ENCODE measurements around the gene TPRKB.
A peak's percentile ranks its signal among the peaks of the same experiment; 100 is the strongest.
"Not testable (repeated sequence)": the region's sequence is repeated elsewhere in the genome, so short reads cannot be mapped to it uniquely, and the experiment has no call there.

The TPRKB gene

GRCh38 chr2:73736855-73737779 lies at the start of gene TPRKB:
Gene TPRKB (minus strand): TSS chr2:73737345. CDS start chr2:73734569, 2,776 bp downstream.
- peak; percentile 96 for DNase-seq

GRCh38 chr2:73783883-73784282 lies 46.7 kb upstream of the TPRKB start, which contains the start of gene C2orf78:
Gene C2orf78 (plus strand): TSS chr2:73784183. CDS start chr2:73784310, 127 bp downstream.
- not testable (repeated sequence) for DNase-seq

DNA sequence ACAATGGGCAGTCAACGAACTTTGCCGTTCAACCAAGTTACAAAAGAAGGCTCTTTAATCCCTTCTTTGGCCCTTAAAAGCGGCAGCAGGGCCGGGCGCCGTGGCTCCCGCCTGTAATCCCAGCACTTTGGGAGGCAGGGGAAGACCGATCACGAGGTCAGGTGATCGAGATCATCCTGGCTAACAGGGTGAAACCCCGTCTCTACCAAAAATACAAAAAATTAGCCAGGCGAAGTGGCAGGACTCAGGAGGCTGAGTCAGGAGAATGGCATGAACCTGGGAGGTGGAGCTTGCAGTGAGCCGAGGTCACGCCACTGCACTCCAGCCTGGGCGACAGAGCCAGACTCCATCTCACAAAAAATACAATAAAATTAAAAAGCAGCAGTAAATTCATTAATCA lies 46.3 kb upstream of the TPRKB start:
- not testable (repeated sequence) for DNase-seq

DNA sequence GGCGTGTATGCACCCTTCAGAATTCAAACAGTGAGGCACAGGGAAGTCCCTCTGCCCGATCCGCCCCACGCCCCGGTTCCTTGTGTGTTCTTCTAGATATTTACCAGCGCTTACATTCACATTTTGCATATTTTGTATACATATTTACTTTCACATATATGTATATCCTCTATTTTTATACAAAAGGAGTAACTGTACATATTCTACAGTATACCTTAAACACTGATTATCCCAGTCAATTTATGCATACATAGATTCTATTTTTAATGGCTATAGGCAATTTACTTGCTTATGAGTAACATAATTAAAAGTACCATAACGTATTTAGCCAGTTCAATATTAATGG lies 43.1 kb upstream of the TPRKB start:
- DNase-seq: no peak

GRCh38 chr2:73779467-73780236 lies 42.5 kb upstream of the TPRKB start, which contains the start of gene DUSP11:
Gene DUSP11 (minus strand): TSS chr2:73780103. CDS start chr2:73779974, 129 bp downstream.
- peak; percentile 97 for DNase-seq

DNA sequence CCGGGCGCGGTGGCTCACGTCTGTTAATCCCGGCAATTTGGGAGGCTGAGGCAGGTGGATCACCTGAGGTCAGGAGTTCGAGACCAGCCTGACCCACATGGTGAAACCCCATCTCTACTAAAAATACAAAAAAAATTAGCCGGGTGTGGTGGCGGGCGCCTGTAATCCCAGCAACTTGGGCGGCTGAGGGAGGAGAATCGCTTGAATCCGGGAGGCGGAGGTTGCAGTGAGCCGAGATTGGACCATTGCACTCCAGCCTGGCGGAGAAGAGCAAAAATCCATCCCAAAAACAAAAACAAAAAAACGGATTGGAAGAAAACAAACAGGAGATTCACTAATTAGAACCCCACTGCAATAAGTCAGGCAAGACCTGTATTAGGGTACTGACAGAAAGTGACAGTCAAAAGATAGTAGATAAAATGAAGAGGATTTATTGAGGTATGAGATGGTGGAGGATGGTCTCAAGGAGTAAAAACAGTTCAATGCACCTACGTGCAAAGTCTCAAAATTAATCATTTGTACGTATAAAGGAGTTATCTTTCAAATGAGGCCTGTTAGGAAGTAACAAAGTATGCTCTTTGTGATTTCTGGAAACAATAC lies 41.8 kb upstream of the TPRKB start:
- not testable (repeated sequence) for DNase-seq

- no peak for DNase-seq
These were observed 39.8 kb upstream of the TPRKB start for GRCh38 chr2:73776869-73777519.

GRCh38 chr2:73776381-73776780 lies 39.2 kb upstream of the TPRKB start:
- DNase-seq: no peak

- no peak for DNase-seq
These were observed 35.7 kb upstream of the TPRKB start for GRCh38 chr2:73772819-73773218.

GRCh38 chr2:73770725-73771124 lies 33.6 kb upstream of the TPRKB start:
- no peak for DNase-seq

- DNase-seq: peak; percentile 5
These were observed 29.8 kb upstream of the TPRKB start for GRCh38 chr2:73766994-73767393.

DNA sequence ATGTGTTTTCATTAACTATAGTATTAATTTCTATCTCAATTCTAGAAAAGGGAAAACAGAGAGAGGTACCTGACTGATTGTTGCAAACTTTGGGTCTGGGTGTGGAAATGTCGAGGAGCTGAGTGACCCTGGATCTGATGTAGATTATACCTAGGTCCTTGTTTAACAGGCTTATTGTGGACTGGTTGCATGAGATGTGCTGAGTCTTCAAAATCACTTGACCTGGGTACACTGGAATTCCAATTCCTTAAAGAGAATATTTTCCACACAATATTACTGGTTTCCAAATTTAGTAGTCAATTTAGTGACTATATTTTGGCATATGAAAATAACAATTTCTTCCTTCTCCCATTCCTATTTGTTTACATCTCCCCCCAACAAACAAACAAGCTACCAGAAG lies 29.2 kb upstream of the TPRKB start:
- DNase-seq: no peak

- no peak for DNase-seq
These were observed 27.8 kb upstream of the TPRKB start for GRCh38 chr2:73764945-73765344.

DNA sequence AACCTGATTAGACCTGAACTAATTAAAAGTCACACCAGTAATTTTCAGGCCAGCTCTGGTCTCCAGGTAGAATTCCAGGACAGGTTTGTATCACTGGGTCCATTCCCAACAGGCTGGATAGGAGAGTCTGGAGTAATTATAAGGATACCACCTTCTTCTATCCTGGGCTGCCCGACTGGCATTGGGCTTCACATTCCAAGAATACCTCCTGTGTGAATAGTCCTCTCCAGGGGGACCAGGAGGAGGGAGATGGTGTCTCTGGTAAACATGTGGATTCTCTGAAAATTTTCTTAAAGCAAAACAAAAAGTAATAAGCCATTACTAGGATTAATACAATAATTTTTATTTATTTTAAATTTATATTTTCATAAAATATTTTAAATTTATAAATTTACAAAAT lies 25.4 kb upstream of the TPRKB start:
- no peak for DNase-seq

DNA sequence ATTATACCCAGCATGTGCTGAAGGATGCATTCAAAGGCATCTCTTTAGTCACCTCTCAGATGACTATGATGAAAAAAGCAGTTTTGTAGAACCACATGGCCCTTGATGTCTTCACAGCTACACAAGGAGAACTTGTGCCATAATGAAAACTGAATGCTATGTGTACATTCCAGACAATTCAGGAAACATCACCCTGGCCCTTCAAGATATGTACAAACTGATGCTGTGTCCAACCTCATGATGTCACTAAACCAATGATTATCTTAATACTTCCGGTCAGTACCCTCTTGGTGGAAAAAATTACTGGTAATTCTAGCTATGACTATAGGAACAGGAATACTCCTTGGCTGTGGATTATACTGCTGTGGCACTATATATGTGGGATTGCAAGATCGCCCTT lies 22.8 kb upstream of the TPRKB start:
- no peak for DNase-seq

DNA sequence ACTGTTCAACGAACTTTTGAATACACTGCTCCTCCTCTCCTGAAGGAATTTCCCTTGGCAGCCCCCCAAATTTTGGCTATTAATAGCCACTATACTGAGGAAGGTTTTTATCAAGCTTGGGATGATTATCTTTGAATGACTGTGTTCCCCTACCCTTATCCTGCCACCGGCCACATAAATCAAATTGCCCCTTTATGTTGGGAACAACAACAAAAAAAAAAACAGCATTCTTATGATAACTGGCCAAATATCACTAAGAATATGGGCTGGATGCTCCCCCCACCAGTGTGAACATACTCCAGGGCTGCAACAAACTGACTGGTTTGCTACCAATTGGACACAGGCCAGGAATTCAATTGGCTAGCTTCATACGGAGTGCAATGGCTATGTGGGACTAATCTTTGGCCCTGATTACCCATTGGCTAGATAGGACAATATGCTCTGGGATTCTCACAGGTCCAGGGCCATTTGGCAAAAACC lies 22.2 kb upstream of the TPRKB start:
- no peak for DNase-seq

GRCh38 chr2:73754332-73754731 lies 17.2 kb upstream of the TPRKB start:
- not testable (repeated sequence) for DNase-seq

DNA sequence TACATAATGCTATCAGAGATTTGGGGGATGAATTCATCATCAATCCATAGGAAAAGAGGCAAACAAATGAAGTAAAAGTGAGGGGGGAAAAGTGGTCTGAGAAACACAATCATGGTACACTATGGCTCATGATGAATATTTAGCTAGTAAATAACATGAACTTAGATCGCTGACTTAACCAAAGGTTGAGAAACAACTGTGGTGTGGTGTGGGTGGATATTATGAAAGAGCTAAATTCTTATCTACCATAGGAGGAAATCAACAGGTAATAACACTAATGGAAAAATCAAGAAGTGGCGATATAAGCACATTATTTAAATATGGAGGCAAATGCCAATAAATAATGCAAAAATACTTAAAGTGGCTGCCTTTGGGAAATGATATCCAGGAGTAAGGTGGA lies 12.2 kb upstream of the TPRKB start:
- DNase-seq: no peak

- no peak for DNase-seq
These were observed 9.7 kb upstream of the TPRKB start for GRCh38 chr2:73746877-73747208.

DNA sequence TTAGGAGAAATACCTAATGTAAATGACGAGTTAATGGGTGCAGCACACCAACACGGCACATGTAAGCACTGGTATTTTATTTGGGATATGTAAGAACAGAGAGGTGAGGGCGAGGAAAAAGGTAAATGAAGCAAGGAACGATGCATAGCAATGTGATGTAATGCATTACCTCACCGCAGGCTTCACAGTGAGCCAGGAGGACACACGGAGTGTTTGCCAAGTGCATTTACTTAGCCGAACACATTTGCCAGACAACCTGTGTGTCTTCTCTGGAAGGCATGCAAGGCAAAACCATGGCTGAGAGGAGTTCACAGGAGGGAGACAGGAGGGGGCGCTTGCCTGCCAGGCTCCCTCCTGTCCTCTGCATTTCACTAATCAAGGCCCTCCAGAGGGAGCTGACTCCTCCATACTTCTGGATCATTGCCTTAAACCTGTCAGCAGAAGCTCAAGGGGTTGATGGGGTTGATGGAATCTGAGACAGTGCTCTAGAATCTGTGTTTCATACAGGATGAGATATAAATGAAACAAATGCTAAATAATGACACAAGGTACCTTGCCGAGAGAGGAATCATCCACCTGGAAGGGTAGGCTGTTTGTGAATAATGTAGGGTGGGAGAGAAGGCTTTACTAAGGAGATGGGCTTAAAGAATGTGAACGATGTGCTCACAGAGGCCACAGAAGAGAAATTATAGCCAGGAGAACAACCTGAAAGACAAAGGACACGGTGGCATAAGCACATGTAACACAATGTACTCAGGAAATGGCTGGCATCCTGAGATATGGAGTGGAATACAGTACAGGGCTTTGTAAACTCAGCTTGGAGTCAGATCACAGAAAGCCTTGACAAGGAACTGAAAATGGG lies 9.1 kb upstream of the TPRKB start:
- no peak for DNase-seq

DNA sequence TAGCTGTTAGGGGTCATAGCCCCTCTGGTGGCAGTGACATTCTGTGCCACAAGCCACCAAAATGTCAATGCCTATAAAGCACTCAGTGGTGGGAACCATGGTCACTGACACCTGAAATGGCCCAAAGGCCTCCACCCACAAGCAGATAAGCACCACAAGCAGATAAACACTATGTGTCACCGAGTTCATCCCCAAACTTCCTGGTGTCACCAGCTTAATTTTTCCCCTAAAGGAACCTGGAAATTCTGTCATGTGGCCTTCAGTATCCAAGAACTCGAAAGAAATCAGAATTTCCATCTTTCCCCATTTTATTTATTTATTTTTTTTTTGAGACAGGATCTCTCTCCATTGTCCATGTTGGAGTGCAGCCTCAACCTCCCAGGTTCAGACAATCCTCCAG lies 3.6 kb upstream of the TPRKB start:
- no peak for DNase-seq

DNA sequence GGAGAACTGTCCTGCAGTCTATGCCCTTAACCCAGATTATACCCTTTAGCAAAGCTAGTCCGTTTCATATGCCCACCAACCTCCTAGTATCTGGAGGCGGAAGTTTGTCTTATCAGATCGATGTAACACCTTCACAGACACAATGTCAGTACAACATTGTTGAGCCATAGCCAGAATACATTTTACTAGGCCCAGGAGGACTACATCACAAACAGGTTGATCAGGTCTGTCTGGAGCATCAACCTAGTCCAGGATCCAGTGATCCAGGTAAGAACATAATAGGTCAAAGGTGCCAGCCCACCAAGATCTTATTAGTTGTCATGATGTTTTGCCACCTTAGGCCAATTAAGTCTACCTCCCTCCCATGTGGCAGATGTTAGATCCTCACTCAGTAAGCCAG lies 2.0 kb upstream of the TPRKB start:
- no peak for DNase-seq

Data from OCI-M1 (cell line).